HepG2 (cell line): ENCODE measurements around the gene CGB5. TPM values are rescaled to one million over a fixed set of nuclear protein-coding genes. Genes with fewer than 3 reads are reported as not detected.
A peak's percentile ranks its signal among the peaks of the same experiment; 100 is the strongest.

ENCODE experiments used
- ARID3A ChIP-seq: IDR thresholded peaks from 2 replicates; pipeline ENCODE4 v1.6.1; 2012; ENCODE audit warnings: low read depth, low read length, improper control_type of control experiment
- CSRNP2 ChIP-seq: sonication (generic); formaldehyde crosslinking; conservative IDR thresholded peaks from 2 replicates; pipeline ENCODE4 v1.8.0; 2022; ENCODE audit warnings: low read depth, missing genetic modification reagents
- FOXK2 ChIP-seq: fragments of 450-650 bp; IDR thresholded peaks from 2 replicates; pipeline ENCODE4 v1.6.1; 2016
- HIVEP1 ChIP-seq: sonication (generic); formaldehyde crosslinking; IDR thresholded peaks from 2 replicates; pipeline ENCODE4 v1.4.0; 2020; ENCODE audit warnings: mild to moderate bottlenecking, missing genetic modification reagents
- HNF4G ChIP-seq, 2 experiments: sonication (generic) in 1 of 2; formaldehyde crosslinking in 1 of 2; IDR thresholded peaks; 2 replicates each; pipeline versions ENCODE4 v1.4.0 to v1.6.1; 2011 to 2020; ENCODE audit warnings: borderline replicate concordance in 2 of 2, low read depth in 2 of 2, mild to moderate bottlenecking in 2 of 2, low read length in 1 of 2, missing genetic modification reagents in 1 of 2, moderate library complexity in 1 of 2
- JUNB ChIP-seq: sonication (generic); formaldehyde crosslinking; IDR thresholded peaks from 2 replicates; pipeline ENCODE4 v1.8.0; 2022; ENCODE audit warnings: missing genetic modification reagents, mild to moderate bottlenecking, borderline replicate concordance
- KLF13 ChIP-seq: sonication (generic); formaldehyde crosslinking; IDR thresholded peaks from 2 replicates; pipeline ENCODE4 v1.4.0; 2020; ENCODE audit warnings: mild to moderate bottlenecking, missing genetic modification reagents
- LCORL ChIP-seq, 2 experiments: fragments of 450-650 bp in 1 of 2; sonication (generic) in 1 of 2; formaldehyde crosslinking in 1 of 2; IDR thresholded peaks; 2 replicates each; pipeline versions ENCODE4 v1.5.0 to v1.6.1; 2017 to 2020; ENCODE audit warnings: antibody characterized with exemption in 1 of 2, missing genetic modification reagents in 1 of 2
- MBNL3 ChIP-seq: fragments of 250-450 bp; sonication (Bioruptor Pico); conservative IDR thresholded peaks from 2 replicates; pipeline ENCODE4 v1.8.0; 2022; ENCODE audit warnings: mild to moderate bottlenecking, inconsistent platforms
- NFRKB ChIP-seq: fragments of 450-650 bp; IDR thresholded peaks from 2 replicates; pipeline ENCODE4 v1.6.1; 2017
- RNF2 ChIP-seq: fragments of 450-650 bp; conservative IDR thresholded peaks from 2 replicates; pipeline ENCODE4 v1.6.1; 2016; ENCODE audit warnings: low read depth
- SALL2 ChIP-seq: sonication (generic); formaldehyde crosslinking; IDR thresholded peaks from 2 replicates; pipeline ENCODE4 v1.8.1; 2023; ENCODE audit warnings: mild to moderate bottlenecking, missing genetic modification reagents, inconsistent platforms
- TMF1 ChIP-seq: sonication (generic); formaldehyde crosslinking; IDR thresholded peaks from 2 replicates; pipeline ENCODE4 v1.8.1; 2022; ENCODE audit warnings: low read depth, missing genetic modification reagents
- TRIM22 ChIP-seq: fragments of 450-650 bp; IDR thresholded peaks from 2 replicates; pipeline ENCODE4 v1.6.1; 2017
- ZBTB7B ChIP-seq: sonication (generic); formaldehyde crosslinking; IDR thresholded peaks from 2 replicates; pipeline ENCODE4 v1.4.0; 2020; ENCODE audit warnings: missing genetic modification reagents
- ZFP36L2 ChIP-seq: sonication (generic); formaldehyde crosslinking; IDR thresholded peaks from 2 replicates; pipeline ENCODE4 v1.4.0; 2020; ENCODE audit warnings: missing genetic modification reagents
- ZKSCAN1 ChIP-seq: fragments of 150-350 bp; IDR thresholded peaks from 2 replicates; pipeline ENCODE4 v1.6.1; 2014; ENCODE audit warnings: low read length
- ZNF18 ChIP-seq: sonication (generic); formaldehyde crosslinking; IDR thresholded peaks from 2 replicates; pipeline ENCODE4 v1.8.0; 2022; ENCODE audit warnings: mild to moderate bottlenecking, missing genetic modification reagents; ENCODE audit not compliant: insufficient replicate concordance
- ZNF432 ChIP-seq: sonication (generic); formaldehyde crosslinking; IDR thresholded peaks from 2 replicates; pipeline ENCODE4 v1.5.0; 2020; ENCODE audit warnings: missing genetic modification reagents, mild to moderate bottlenecking, borderline replicate concordance
- ZNF749 ChIP-seq: sonication (generic); formaldehyde crosslinking; IDR thresholded peaks from 2 replicates; pipeline ENCODE4 v1.8.0; 2022; ENCODE audit warnings: mild to moderate bottlenecking, missing genetic modification reagents, moderate library complexity, borderline replicate concordance
- ZZZ3 ChIP-seq: sonication (generic); formaldehyde crosslinking; IDR thresholded peaks from 2 replicates; pipeline ENCODE4 v1.4.0; 2020; ENCODE audit warnings: missing genetic modification reagents, mild to moderate bottlenecking, borderline replicate concordance
- polyA plus RNA-seq, 8 experiments: library from polyadenylated mRNA; depleted of rRNA in 3 of 8; stranded (reverse) in 7 of 8; unstranded in 1 of 8; fragments of >200 nt; fragmentation: Illumina TruSeq in 4 of 8; extraction: Trizol in 4 of 8; gene quantifications; 2 replicates each; pipeline versions ENCODE4 v1.2.1 to v1.2.3, GENCODE V29; 2011 to 2016; ENCODE audit warnings: low read depth in 4 of 8, missing spikeins in 1 of 8, mixed read lengths in 1 of 8; ENCODE audit not compliant: insufficient read depth in 1 of 8
- total RNA-seq, 5 experiments: library from RNA; depleted of rRNA; stranded (reverse); fragments of >200 nt; fragmentation: Illumina TruSeq; extraction: Trizol; gene quantifications; 2 replicates each; pipeline ENCODE4 v1.2.3, GENCODE V29; 2016; ENCODE audit warnings: low read depth in 1 of 5

CGB5 gene
- total and polyA plus RNA-seq, 2 of the 13 experiments (the other 11 are each of a cell fraction or from before 2014, with no cell fraction given) = not detected

GRCh38 chr19:49085020-49085867, 41.6 kb downstream of the CGB5 start, which contains the start of gene SNRNP70 (continued):
- TF ChIP-seq ARID3A (peak; percentile 83), HNF4G (IDR thresholded peaks at IDR 0.05; ENCODE audit: borderline replicate concordance, low read depth, low read length) (no peak), HNF4G (CRISPR knock-in tag; IDR thresholded peaks at IDR 0.05; ENCODE audit: borderline replicate concordance, low read depth) (no peak; the same call in 1 of the 2 replicates), ZFP36L2 (CRISPR knock-in tag) (no peak), ZNF749 (0 out of 2 replicates have a peak, but pooled peaks have one; percentile 41), CSRNP2 (CRISPR knock-in tag) (no peak), SALL2 (CRISPR knock-in tag) (0 out of 2 replicates have a peak, but pooled peaks have one; percentile 77), KLF13 (CRISPR knock-in tag) (no peak), ZNF18 (CRISPR knock-in tag) (peak; percentile 82), LCORL (IDR thresholded peaks at IDR 0.05) (no peak), LCORL (CRISPR knock-in tag; IDR thresholded peaks at IDR 0.05) (peak; percentile 65; the same call in 1 of the 2 replicates), FOXK2 (peak; percentile 78), MBNL3 (no peak), TRIM22 (no peak), RNF2 (peak; percentile 75; the same call in 1 of the 2 replicates), HIVEP1 (CRISPR knock-in tag) (peak; percentile 17; the same call in 1 of the 2 replicates), TMF1 (peak; percentile 66; the same call in 1 of the 2 replicates), ZZZ3 (peak; percentile 96; the same call in 1 of the 2 replicates), ZNF432 (CRISPR knock-in tag) (peak; percentile 87; the same call in 1 of the 2 replicates), ZKSCAN1 (no peak), JUNB (no peak), ZBTB7B (CRISPR knock-in tag) (peak; percentile 51; the same call in 1 of the 2 replicates), NFRKB (no peak)
